Measurements from ENCODE around the gene GSTM4. TPM values are rescaled to one million over a fixed set of nuclear protein-coding genes. Genes with fewer than 3 reads are reported as not detected.
"Not testable (repeated sequence)": the region's sequence is repeated elsewhere in the genome, so short reads cannot be mapped to it uniquely, and the experiment has no call there.

Gene GSTM4
- total RNA-seq, 1 experiment from 2014 or later, result 38.8 TPM

- no TSS peak for BruUV-seq (replicated peaks)
- ChIA-PET CTCF (interaction anchor here (0.6 kb wide), 2 partner anchors 10 to 98 kb away, joined by 3 read pairs; no protein-coding TSS in a partner anchor), POLR2A (ENCODE audit: unreplicated experiment) (interaction anchor here (0.7 kb wide), 1 partner anchor 14 kb away, joined by 4 read pairs; no protein-coding TSS in a partner anchor)
- no peak overlapping the region for H3K4me3 ChIP-seq
- H3K36me3 ChIP-seq (ENCODE audit: low read depth), result no peaks in the 10 kb centered on the region
- no peak overlapping the region for H3K27ac ChIP-seq
- H3K9me3 ChIP-seq (ENCODE audit: insufficient read depth, low read depth), result no peaks in the 10 kb centered on the region
- DNase-seq, result no peak
- TF ChIP-seq, protein P1, sequence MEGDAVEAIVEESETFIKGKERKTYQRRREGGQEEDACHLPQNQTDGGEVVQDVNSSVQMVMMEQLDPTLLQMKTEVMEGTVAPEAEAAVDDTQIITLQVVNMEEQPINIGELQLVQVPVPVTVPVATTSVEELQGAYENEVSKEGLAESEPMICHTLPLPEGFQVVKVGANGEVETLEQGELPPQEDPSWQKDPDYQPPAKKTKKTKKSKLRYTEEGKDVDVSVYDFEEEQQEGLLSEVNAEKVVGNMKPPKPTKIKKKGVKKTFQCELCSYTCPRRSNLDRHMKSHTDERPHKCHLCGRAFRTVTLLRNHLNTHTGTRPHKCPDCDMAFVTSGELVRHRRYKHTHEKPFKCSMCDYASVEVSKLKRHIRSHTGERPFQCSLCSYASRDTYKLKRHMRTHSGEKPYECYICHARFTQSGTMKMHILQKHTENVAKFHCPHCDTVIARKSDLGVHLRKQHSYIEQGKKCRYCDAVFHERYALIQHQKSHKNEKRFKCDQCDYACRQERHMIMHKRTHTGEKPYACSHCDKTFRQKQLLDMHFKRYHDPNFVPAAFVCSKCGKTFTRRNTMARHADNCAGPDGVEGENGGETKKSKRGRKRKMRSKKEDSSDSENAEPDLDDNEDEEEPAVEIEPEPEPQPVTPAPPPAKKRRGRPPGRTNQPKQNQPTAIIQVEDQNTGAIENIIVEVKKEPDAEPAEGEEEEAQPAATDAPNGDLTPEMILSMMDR (conservative IDR thresholded peaks at IDR 0.05), result no peak
- TF ChIP-seq EZH2 (IDR thresholded peaks at IDR 0.05; ENCODE audit: low read depth), result no peak
- no peaks in the 10 kb centered on the region for H3K4me1 ChIP-seq (replicated peaks; ENCODE audit: insufficient read depth)
- no peaks in the 10 kb centered on the region for H3K9me2 ChIP-seq (ENCODE audit: insufficient read depth)
- no peaks in the 10 kb centered on the region; the same call in 1 of the 2 replicates for H3F3A ChIP-seq (ENCODE audit: insufficient read depth, low read depth)
- no peak overlapping the region for H2AFZ ChIP-seq
- intact Hi-C loops (cut with micrococcal nuclease; ENCODE audit: unreplicated experiment), result no loop called here
- no peaks in the 10 kb centered on the region for H3K79me2 ChIP-seq (ENCODE audit: low read depth)
- no peak overlapping the region for H3K4me2 ChIP-seq
- no peaks in the 10 kb centered on the region for H4K20me1 ChIP-seq (ENCODE audit: insufficient read depth)
- no peaks in the 10 kb centered on the region for H3K27me3 ChIP-seq (ENCODE audit: insufficient read depth, low read depth)
Measured at GRCh38 chr1:109671067-109671466, 15.2 kb downstream of the GSTM4 start.

DNA sequence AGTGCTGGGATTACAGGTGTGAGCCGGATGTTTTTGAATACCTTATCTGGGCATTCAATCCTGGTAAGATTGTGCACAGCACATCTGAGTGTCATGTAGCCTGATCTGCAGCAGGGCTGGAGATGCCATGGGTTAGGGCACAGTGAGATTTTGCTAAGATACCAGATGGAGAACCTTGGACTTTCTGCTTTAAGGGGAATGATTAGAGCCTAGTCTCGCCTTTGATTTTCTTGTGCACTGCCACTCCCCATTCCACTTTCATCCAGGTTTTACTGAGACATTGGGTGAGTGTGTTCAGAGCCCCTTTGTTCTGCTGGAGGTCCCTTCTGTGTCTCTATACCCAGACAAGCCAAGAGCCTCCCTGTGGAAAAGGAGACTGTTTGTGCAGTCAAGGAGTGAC, 18.0 kb downstream of the GSTM4 start:
- intact Hi-C loops (cut with micrococcal nuclease; ENCODE audit: unreplicated experiment); H3K4me2 ChIP-seq; H2AFZ ChIP-seq; DNase-seq; H3K27ac ChIP-seq; H3K79me2 ChIP-seq (ENCODE audit: low read depth); POLR2A ChIA-PET (ENCODE audit: unreplicated experiment); H3K27me3 ChIP-seq (ENCODE audit: insufficient read depth, low read depth); H3F3A ChIP-seq (ENCODE audit: insufficient read depth, low read depth); BruUV-seq (replicated peaks); H3K9me2 ChIP-seq (ENCODE audit: insufficient read depth); H3K36me3 ChIP-seq (ENCODE audit: low read depth); CTCF ChIA-PET; H4K20me1 ChIP-seq (ENCODE audit: insufficient read depth); H3K4me1 ChIP-seq (replicated peaks; ENCODE audit: insufficient read depth); H3K4me3 ChIP-seq; H3K9me3 ChIP-seq (ENCODE audit: insufficient read depth, low read depth): not testable (repeated sequence)

DNA sequence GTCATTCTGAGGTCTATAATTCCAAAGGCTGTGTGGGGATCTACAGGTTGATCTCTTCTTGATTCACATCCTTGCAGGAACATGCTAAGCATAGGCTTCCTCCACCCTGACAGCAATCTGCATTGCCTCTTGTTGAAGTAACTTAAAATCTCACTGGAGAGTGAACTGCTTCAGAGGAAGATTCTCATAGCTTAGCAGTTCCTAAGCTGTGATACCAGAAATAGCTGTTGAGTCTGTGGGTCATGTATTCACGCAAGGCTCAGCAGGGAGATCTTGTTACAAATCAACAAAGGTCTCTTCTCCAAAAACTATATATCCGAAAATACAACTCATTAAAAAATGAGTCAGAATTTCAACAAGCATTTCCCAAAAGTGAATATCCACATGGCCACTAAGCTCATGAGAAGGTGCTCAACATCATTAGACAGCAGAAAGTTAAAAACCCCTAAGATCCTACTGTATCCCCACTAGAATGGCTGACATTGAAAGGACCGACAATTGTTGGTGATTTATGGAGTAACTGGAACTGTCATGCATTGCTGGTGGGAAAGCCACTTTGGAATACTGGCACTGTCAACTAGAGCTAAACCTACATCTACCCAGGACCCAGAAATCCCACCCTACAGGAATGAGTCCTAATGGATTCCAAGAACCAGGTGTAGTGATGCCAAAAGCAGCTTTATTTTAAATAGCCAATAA, 20.9 kb downstream of the GSTM4 start:
- H2AFZ ChIP-seq; BruUV-seq (replicated peaks); POLR2A ChIA-PET (ENCODE audit: unreplicated experiment); CTCF ChIA-PET; H3K36me3 ChIP-seq (ENCODE audit: low read depth); intact Hi-C loops (cut with micrococcal nuclease; ENCODE audit: unreplicated experiment); DNase-seq; H3K4me1 ChIP-seq (replicated peaks; ENCODE audit: insufficient read depth); H3F3A ChIP-seq (ENCODE audit: insufficient read depth, low read depth); H3K9me3 ChIP-seq (ENCODE audit: insufficient read depth, low read depth); H3K4me2 ChIP-seq; H3K9me2 ChIP-seq (ENCODE audit: insufficient read depth); H3K27ac ChIP-seq; H3K4me3 ChIP-seq; H4K20me1 ChIP-seq (ENCODE audit: insufficient read depth); H3K79me2 ChIP-seq (ENCODE audit: low read depth); H3K27me3 ChIP-seq (ENCODE audit: insufficient read depth, low read depth): not testable (repeated sequence)

- Histone ChIP-seq H3K36me3 (ENCODE audit: low read depth) (no peaks in the 10 kb centered on the region), H3K27me3 (ENCODE audit: insufficient read depth, low read depth) (no peaks in the 10 kb centered on the region), H3K27ac (no peak overlapping the region), H3F3A (ENCODE audit: insufficient read depth, low read depth) (peaks cover 4% of the 10 kb centered on the region; the same call in 1 of the 2 replicates), H3K4me1 (replicated peaks; ENCODE audit: insufficient read depth) (no peaks in the 10 kb centered on the region), H3K9me2 (ENCODE audit: insufficient read depth) (no peaks in the 10 kb centered on the region), H2AFZ (no peak overlapping the region), H3K9me3 (ENCODE audit: insufficient read depth, low read depth) (no peaks in the 10 kb centered on the region), H3K4me3 (no peak overlapping the region), H3K79me2 (ENCODE audit: low read depth) (no peaks in the 10 kb centered on the region), H3K4me2 (no peak overlapping the region), H4K20me1 (ENCODE audit: insufficient read depth) (no peaks in the 10 kb centered on the region)
- no TSS peak for BruUV-seq (replicated peaks)
- intact Hi-C loops (cut with micrococcal nuclease; ENCODE audit: unreplicated experiment), result no loop called here
- no peak for DNase-seq
- ChIA-PET CTCF (no interaction called here), POLR2A (ENCODE audit: unreplicated experiment) (no interaction called here)
- TF ChIP-seq, protein P1 (conservative IDR thresholded peaks at IDR 0.05), result no peak
- TF ChIP-seq EZH2 (IDR thresholded peaks at IDR 0.05; ENCODE audit: low read depth), result no peak
Measured at GRCh38 chr1:109677459-109677858, 21.6 kb downstream of the GSTM4 start.

GRCh38 chr1:109678637-109679036, 22.7 kb downstream of the GSTM4 start:
- H3K4me1 ChIP-seq (replicated peaks; ENCODE audit: insufficient read depth); H3K27ac ChIP-seq; H3K27me3 ChIP-seq (ENCODE audit: insufficient read depth, low read depth); H3K79me2 ChIP-seq (ENCODE audit: low read depth); H3K9me3 ChIP-seq (ENCODE audit: insufficient read depth, low read depth); DNase-seq; H3K9me2 ChIP-seq (ENCODE audit: insufficient read depth); POLR2A ChIA-PET (ENCODE audit: unreplicated experiment); H3K4me2 ChIP-seq; CTCF ChIA-PET; intact Hi-C loops (cut with micrococcal nuclease; ENCODE audit: unreplicated experiment); H2AFZ ChIP-seq; H3K36me3 ChIP-seq (ENCODE audit: low read depth); H3K4me3 ChIP-seq; H3F3A ChIP-seq (ENCODE audit: insufficient read depth, low read depth); BruUV-seq (replicated peaks); H4K20me1 ChIP-seq (ENCODE audit: insufficient read depth): not testable (repeated sequence)

DNA sequence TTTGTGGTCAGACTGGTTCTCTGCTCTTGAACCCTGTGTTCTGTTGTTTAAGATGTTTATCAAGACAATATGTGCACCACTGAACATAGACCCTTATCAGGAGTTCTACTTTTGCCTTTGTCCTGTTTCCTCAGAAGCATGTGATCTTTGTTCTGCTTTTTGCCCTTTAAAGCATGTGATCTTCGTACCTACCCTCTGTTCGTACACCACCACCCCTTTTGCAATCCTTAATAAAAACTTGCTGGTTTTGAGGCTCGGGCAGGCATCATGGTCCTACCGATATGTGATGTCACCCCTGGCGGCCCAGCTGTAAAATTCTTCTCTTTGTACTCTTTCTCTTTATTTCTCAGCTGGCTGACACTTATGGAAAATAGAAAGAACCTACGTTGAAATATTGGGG, 28.9 kb downstream of the GSTM4 start:
- H3K36me3 ChIP-seq (ENCODE audit: low read depth); H3K27ac ChIP-seq; intact Hi-C loops (cut with micrococcal nuclease; ENCODE audit: unreplicated experiment); H3K9me3 ChIP-seq (ENCODE audit: insufficient read depth, low read depth); H3K27me3 ChIP-seq (ENCODE audit: insufficient read depth, low read depth); POLR2A ChIA-PET (ENCODE audit: unreplicated experiment); H3K4me2 ChIP-seq; BruUV-seq (replicated peaks); H3K9me2 ChIP-seq (ENCODE audit: insufficient read depth); H4K20me1 ChIP-seq (ENCODE audit: insufficient read depth); H3F3A ChIP-seq (ENCODE audit: insufficient read depth, low read depth); H3K4me1 ChIP-seq (replicated peaks; ENCODE audit: insufficient read depth); H2AFZ ChIP-seq; DNase-seq; H3K79me2 ChIP-seq (ENCODE audit: low read depth); H3K4me3 ChIP-seq; CTCF ChIA-PET: not testable (repeated sequence)

All from PC-9 (cell line).